Measurements from ENCODE around the gene SCGB1A1. TPM values are rescaled to one million over a fixed set of nuclear protein-coding genes. Genes with fewer than 3 reads are reported as not detected.

Gene SCGB1A1
- total RNA-seq, 1 donor: not detected

GRCh38 chr11:62435846-62436660, 17.2 kb downstream of the SCGB1A1 start:
- no peak for DNase-seq (ENCODE audit: low read depth)
- TF ChIP-seq CTCF (IDR thresholded peaks at IDR 0.05; ENCODE audit: insufficient read depth, low read length): no peak
- H3K4me3 ChIP-seq (ENCODE audit: low read depth, low read length): no peak overlapping the region

- DNase-seq (ENCODE audit: low read depth): no peak
- TF ChIP-seq CTCF (IDR thresholded peaks at IDR 0.05; ENCODE audit: insufficient read depth, low read length): no peak
- no peak overlapping the region for H3K4me3 ChIP-seq (ENCODE audit: low read depth, low read length)
Observed at GRCh38 chr11:62437616-62438015, 18.8 kb downstream of the SCGB1A1 start.

- no peak overlapping the region for H3K4me3 ChIP-seq (ENCODE audit: low read depth, low read length)
- no peak for DNase-seq (ENCODE audit: low read depth)
- no peak for TF ChIP-seq CTCF (IDR thresholded peaks at IDR 0.05; ENCODE audit: insufficient read depth, low read length)
Observed at GRCh38 chr11:62438641-62439040, 19.8 kb downstream of the SCGB1A1 start.

- no peak overlapping the region for H3K4me3 ChIP-seq (ENCODE audit: low read depth, low read length)
- peak; percentile 89 for DNase-seq (ENCODE audit: low read depth)
- peak; percentile 33 for TF ChIP-seq CTCF (IDR thresholded peaks at IDR 0.05; ENCODE audit: insufficient read depth, low read length)
Observed at GRCh38 chr11:62439785-62440602, 21.2 kb downstream of the SCGB1A1 start.

GRCh38 chr11:62443390-62444235, 24.8 kb downstream of the SCGB1A1 start:
- TF ChIP-seq CTCF (IDR thresholded peaks at IDR 0.05; ENCODE audit: insufficient read depth, low read length): no peak
- DNase-seq (ENCODE audit: low read depth): peak; percentile 91
- peak overlapping the region; percentile 47 for H3K4me3 ChIP-seq (ENCODE audit: low read depth, low read length)

- peak overlapping the region; percentile 47 for H3K4me3 ChIP-seq (ENCODE audit: low read depth, low read length)
- DNase-seq (ENCODE audit: low read depth): peak; percentile 91
- TF ChIP-seq CTCF (IDR thresholded peaks at IDR 0.05; ENCODE audit: insufficient read depth, low read length): no peak
Observed at GRCh38 chr11:62444236-62444833, 25.5 kb downstream of the SCGB1A1 start.
